Measurements from ENCODE around the gene UBA1.

GRCh38 chrX:47201345-47201944, 7.8 kb downstream of the UBA1 start:
- no peak for TF ChIP-seq POLR2A (IDR thresholded peaks at IDR 0.05; ENCODE audit: low read depth)
- no peak for TF ChIP-seq POLR2AphosphoS5 (IDR thresholded peaks at IDR 0.05)
- TF ChIP-seq CTCF (IDR thresholded peaks at IDR 0.05), result no peak

Data from esophagus muscularis mucosa (tissue), 3 donors.